SK-N-SH treated with all-trans-retinoic acid at 6 μM for 48 hours (cell line): Measurements from ENCODE around the gene CEPT1.
A peak's percentile ranks its signal among the peaks of the same experiment; 100 is the strongest.

Source experiments
- ATAC-seq: fragments of 200-7000 bp; cut with Tn5 transposase; 3 replicates; pipeline ENCODE4 v1.9.1; 2020; ENCODE audit warnings: mild to moderate bottlenecking, moderate library complexity
- ARNTL ChIP-seq: fragments of 450-650 bp; formaldehyde crosslinking; IDR thresholded peaks from 2 replicates; pipeline ENCODE4 v1.5.0; 2020; ENCODE audit warnings: low read depth, mild to moderate bottlenecking, moderate library complexity, borderline replicate concordance
- CREB5 ChIP-seq: fragments of 250-450 bp; sonication (Bioruptor Pico); IDR thresholded peaks from 2 replicates; pipeline ENCODE4 v1.5.1; 2020; ENCODE audit warnings: low read depth, mild to moderate bottlenecking, moderate library complexity
- CSRNP3 ChIP-seq: fragments of 250-450 bp; sonication (Bioruptor Pico); IDR thresholded peaks from 2 replicates; pipeline ENCODE4 v1.5.1; 2021; ENCODE audit warnings: mild to moderate bottlenecking, moderate library complexity
- ESRRG ChIP-seq: fragments of 250-450 bp; sonication (Bioruptor Pico); IDR thresholded peaks from 2 replicates; pipeline ENCODE4 v1.6.1; 2021; ENCODE audit warnings: mild to moderate bottlenecking
- GLIS3 ChIP-seq: fragments of 250-450 bp; sonication (Bioruptor Pico); IDR thresholded peaks from 2 replicates; pipeline ENCODE4 v1.5.0; 2020; ENCODE audit warnings: mild to moderate bottlenecking, moderate library complexity
- ISL1 ChIP-seq: fragments of 250-450 bp; sonication (Bioruptor Pico); IDR thresholded peaks from 2 replicates; pipeline ENCODE4 v2.1.2; 2022; ENCODE audit warnings: mild to moderate bottlenecking, moderate library complexity
- OSR1 ChIP-seq: fragments of 250-450 bp; sonication (Bioruptor Pico); IDR thresholded peaks from 2 replicates; pipeline ENCODE4 v1.8.0; 2022; ENCODE audit warnings: moderate library complexity, mild to moderate bottlenecking, inconsistent platforms
- POU6F1 ChIP-seq: fragments of 250-450 bp; sonication (Bioruptor Pico); IDR thresholded peaks from 2 replicates; pipeline ENCODE4 v1.8.0; 2021; ENCODE audit warnings: low read depth, mild to moderate bottlenecking, moderate library complexity, borderline replicate concordance
- RARB ChIP-seq: fragments of 250-450 bp; sonication (Bioruptor Pico); IDR thresholded peaks from 2 replicates; pipeline ENCODE4 v1.8.0; 2021; ENCODE audit warnings: mild to moderate bottlenecking, moderate library complexity
- SNAI2 ChIP-seq: fragments of 250-450 bp; sonication (Bioruptor Pico); IDR thresholded peaks from 2 replicates; pipeline ENCODE4 v1.5.0; 2020; ENCODE audit warnings: mild to moderate bottlenecking, moderate library complexity
- TCF4 ChIP-seq: fragments of 250-450 bp; sonication (Bioruptor Pico); IDR thresholded peaks from 2 replicates; pipeline ENCODE4 v1.8.0; 2021; ENCODE audit warnings: mild to moderate bottlenecking, moderate library complexity, borderline replicate concordance
- TOX ChIP-seq: fragments of 250-450 bp; sonication (Bioruptor Pico); IDR thresholded peaks from 2 replicates; pipeline ENCODE4 v1.8.0; 2021; ENCODE audit warnings: mild to moderate bottlenecking, moderate library complexity, borderline replicate concordance
- TSHZ2 ChIP-seq: fragments of 250-450 bp; sonication (Bioruptor Pico); IDR thresholded peaks from 2 replicates; pipeline ENCODE4 v1.5.0; 2020; ENCODE audit warnings: mild to moderate bottlenecking, moderate library complexity
- ZC3H10 ChIP-seq: fragments of 250-450 bp; sonication (Bioruptor Pico); IDR thresholded peaks from 2 replicates; pipeline ENCODE4 v1.5.1; 2021; ENCODE audit warnings: mild to moderate bottlenecking, moderate library complexity
- ZFP3 ChIP-seq: fragments of 250-450 bp; sonication (Bioruptor Pico); IDR thresholded peaks from 2 replicates; pipeline ENCODE4 v1.5.0; 2020; ENCODE audit warnings: mild to moderate bottlenecking, moderate library complexity
- ZFP30 ChIP-seq: fragments of 450-650 bp; formaldehyde crosslinking; IDR thresholded peaks from 2 replicates; pipeline ENCODE4 v1.5.0; 2022; ENCODE audit warnings: mild to moderate bottlenecking, moderate library complexity
- ZNF70 ChIP-seq: fragments of 450-650 bp; formaldehyde crosslinking; IDR thresholded peaks from 2 replicates; pipeline ENCODE4 v1.5.0; 2020; ENCODE audit warnings: mild to moderate bottlenecking, moderate library complexity
- ZNF8 ChIP-seq: fragments of 450-650 bp; formaldehyde crosslinking; IDR thresholded peaks from 2 replicates; pipeline ENCODE4 v1.5.0; 2020; ENCODE audit warnings: mild to moderate bottlenecking, moderate library complexity

CEPT1 gene

GRCh38 chr1:111203681-111204200, 63.7 kb downstream of the CEPT1 start (continued):
- TF ChIP-seq SNAI2 (CRISPR knock-in tag): no peak
- TF ChIP-seq GLIS3 (CRISPR knock-in tag): no peak
- no peak for TF ChIP-seq ZFP30 (CRISPR knock-in tag)
- no peak for TF ChIP-seq ZFP3 (CRISPR knock-in tag)

GRCh38 chr1:111204201-111204982, 64.4 kb downstream of the CEPT1 start:
- TF ChIP-seq ARNTL (CRISPR knock-in tag) (no peak), CSRNP3 (CRISPR knock-in tag) (no peak), ZFP30 (CRISPR knock-in tag) (no peak), ZNF8 (CRISPR knock-in tag) (no peak), TOX (CRISPR knock-in tag) (no peak)
- TF ChIP-seq, all 23 proteins: peak for 0
- peak; percentile 65 for ATAC-seq

GRCh38 chr1:111204983-111205713, 65.1 kb downstream of the CEPT1 start:
- no peak for TF ChIP-seq ZNF70 (CRISPR knock-in tag)
- TF ChIP-seq OSR1 (CRISPR knock-in tag): no peak
- no peak for TF ChIP-seq TSHZ2
- ATAC-seq: no peak

GRCh38 chr1:111205714-111206050, 65.7 kb downstream of the CEPT1 start:
- ATAC-seq: no peak
- no peak for TF ChIP-seq TCF4
- no peak for TF ChIP-seq TOX (CRISPR knock-in tag)
- TF ChIP-seq RARB (CRISPR knock-in tag): no peak
- TF ChIP-seq ZNF70 (CRISPR knock-in tag): no peak
- no peak for TF ChIP-seq ZFP30 (CRISPR knock-in tag)
- no peak for TF ChIP-seq ZNF8 (CRISPR knock-in tag)
- no peak for TF ChIP-seq ZFP3 (CRISPR knock-in tag)
- no peak for TF ChIP-seq ARNTL (CRISPR knock-in tag)
- TF ChIP-seq ZC3H10 (CRISPR knock-in tag): no peak
- no peak for TF ChIP-seq ISL1 (CRISPR knock-in tag)
- TF ChIP-seq TSHZ2: no peak
- no peak for TF ChIP-seq POU6F1 (CRISPR knock-in tag)
- TF ChIP-seq CSRNP3 (CRISPR knock-in tag): no peak
- TF ChIP-seq SNAI2 (CRISPR knock-in tag): no peak
- no peak for TF ChIP-seq ESRRG (CRISPR knock-in tag)
- TF ChIP-seq CREB5: no peak
